ENCODE measurements around the gene CBS. TPM values are rescaled to one million over a fixed set of nuclear protein-coding genes. Genes with fewer than 3 reads are reported as not detected.
"Not testable (repeated sequence)": the region's sequence is repeated elsewhere in the genome, so short reads cannot be mapped to it uniquely, and the experiment has no call there.

CBS gene
- total RNA-seq, 4 donors from 2014 or later: 9.7 to 27.2 (median 19.0) TPM

DNA sequence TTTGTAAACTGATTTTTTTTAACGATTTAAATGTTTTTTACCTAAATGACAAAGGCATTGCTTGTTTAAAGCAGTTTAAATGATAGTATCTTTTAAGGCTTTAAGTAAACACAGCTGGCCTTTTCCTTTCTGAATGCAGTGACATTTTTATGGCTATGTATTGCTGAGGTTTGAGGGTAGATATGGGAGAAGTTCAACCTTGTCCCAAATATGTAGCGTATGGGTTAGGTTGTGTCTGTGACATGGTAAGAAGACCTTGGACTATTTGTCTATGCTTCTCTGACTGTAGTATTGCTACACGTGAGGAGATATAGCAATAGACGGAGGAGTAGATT lies 68.8 kb downstream of the CBS start:
- 56 to 58% methylated on average over 2 to 3 of the region's 4 CpGs for WGBS, 2 donors (ENCODE audit: low coverage in 1 of 2)

DNA sequence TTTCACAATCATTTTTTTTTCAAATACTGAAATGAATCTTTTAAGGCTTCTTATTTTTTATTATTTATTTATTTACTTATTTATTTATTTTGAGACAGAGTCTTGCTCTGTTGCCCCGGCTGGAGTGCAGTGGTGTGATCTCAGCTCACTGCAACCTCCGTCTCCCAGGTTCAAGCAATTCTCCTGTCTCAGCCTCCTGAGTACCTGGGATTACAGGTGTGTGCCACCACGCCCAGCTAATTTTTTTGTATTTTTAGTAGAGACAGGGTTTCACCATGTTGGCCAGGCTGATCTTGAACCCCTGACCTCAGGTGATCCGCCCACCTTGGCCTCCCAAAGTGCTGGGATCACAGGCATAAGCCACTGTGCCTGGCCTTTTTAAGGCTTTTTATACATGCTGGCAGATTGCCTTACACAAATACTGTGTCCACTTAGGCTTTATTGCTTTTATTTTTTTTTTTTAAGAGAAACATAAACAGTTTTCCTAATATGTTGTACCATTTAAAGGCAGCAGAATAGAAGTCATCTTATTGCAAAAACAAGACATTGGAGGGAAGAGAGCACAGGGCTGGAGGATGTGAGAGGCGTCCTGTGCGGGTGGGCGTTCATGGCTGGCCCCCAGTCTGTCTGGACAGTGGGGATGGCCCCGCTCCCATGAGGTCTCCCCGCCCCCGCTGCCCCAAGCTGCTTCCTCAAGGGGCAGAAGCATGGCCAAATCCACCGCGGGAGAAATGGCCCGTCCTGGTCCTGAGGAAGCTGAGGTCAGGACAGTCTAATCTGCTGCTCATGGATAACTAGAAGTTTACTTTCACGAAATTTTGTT lies 69.4 kb downstream of the CBS start:
- H3K4me1 ChIP-seq, ATAC-seq, H3K4me3 ChIP-seq, H3K27ac ChIP-seq, H3K27me3 ChIP-seq, H3K9me3 ChIP-seq: not testable (repeated sequence)
- H3K36me3 ChIP-seq: peaks cover 0 to 65% of the 10 kb centered on the region in 2 donors
- 72 to 73% methylated on average over 5 to 14 of the region's 14 CpGs for whole genome bisulfite sequencing, 2 donors (ENCODE audit: low coverage in 1 of 2)

More for the DNA sequence above, 68.8 kb downstream of the CBS start:
- Histone ChIP-seq H3K27ac (no peak overlapping the region), H3K27me3 (no peaks in the 10 kb centered on the region), H3K4me1 (peaks cover 0 to 2% (median 0%) of the 10 kb centered on the region in 3 donors), H3K4me3 (no peak overlapping the region), H3K9me3 (no peaks in the 10 kb centered on the region), H3K36me3 (peaks cover 0 to 71% of the 10 kb centered on the region in 2 donors)
- ATAC-seq: no peak
- no peak for TF ChIP-seq POLR2A (IDR thresholded peaks at IDR 0.05)
- no peak for TF ChIP-seq EP300 (IDR thresholded peaks at IDR 0.05)
- no peak for TF ChIP-seq POLR2AphosphoS5 (IDR thresholded peaks at IDR 0.05)
- TF ChIP-seq, protein P1, sequence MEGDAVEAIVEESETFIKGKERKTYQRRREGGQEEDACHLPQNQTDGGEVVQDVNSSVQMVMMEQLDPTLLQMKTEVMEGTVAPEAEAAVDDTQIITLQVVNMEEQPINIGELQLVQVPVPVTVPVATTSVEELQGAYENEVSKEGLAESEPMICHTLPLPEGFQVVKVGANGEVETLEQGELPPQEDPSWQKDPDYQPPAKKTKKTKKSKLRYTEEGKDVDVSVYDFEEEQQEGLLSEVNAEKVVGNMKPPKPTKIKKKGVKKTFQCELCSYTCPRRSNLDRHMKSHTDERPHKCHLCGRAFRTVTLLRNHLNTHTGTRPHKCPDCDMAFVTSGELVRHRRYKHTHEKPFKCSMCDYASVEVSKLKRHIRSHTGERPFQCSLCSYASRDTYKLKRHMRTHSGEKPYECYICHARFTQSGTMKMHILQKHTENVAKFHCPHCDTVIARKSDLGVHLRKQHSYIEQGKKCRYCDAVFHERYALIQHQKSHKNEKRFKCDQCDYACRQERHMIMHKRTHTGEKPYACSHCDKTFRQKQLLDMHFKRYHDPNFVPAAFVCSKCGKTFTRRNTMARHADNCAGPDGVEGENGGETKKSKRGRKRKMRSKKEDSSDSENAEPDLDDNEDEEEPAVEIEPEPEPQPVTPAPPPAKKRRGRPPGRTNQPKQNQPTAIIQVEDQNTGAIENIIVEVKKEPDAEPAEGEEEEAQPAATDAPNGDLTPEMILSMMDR (IDR thresholded peaks at IDR 0.05): no peak

DNA sequence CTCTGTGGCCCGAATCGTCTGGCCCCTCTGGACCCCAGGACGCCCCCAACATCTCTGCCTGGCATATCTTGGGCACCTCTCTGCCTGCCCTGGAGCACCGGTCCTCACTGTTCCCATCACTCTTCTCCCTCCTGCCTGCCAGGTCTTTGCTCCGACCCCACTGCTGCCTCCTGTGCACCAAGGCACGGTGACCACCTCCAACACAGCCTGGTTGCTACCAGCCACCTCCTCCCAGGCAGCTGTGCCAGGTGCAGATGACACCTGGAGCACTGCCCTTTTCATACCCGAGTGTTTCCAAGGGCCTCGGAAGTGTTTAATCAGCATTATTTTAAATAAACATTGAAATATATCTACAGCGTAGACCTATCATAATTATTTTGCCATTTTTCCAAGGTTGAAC lies 70.0 kb downstream of the CBS start:
- no peaks in the 10 kb centered on the region for H3K9me3 ChIP-seq
- no peak for ATAC-seq
- peaks cover 0 to 59% of the 10 kb centered on the region in 2 donors for H3K36me3 ChIP-seq
- H3K27me3 ChIP-seq: no peaks in the 10 kb centered on the region
- TF ChIP-seq POLR2A (IDR thresholded peaks at IDR 0.05) (no peak), EP300 (IDR thresholded peaks at IDR 0.05) (no peak), POLR2AphosphoS5 (IDR thresholded peaks at IDR 0.05) (no peak)
- TF ChIP-seq, protein P1 (IDR thresholded peaks at IDR 0.05): no peak
- no peak overlapping the region for H3K4me3 ChIP-seq
- 84 to 85% methylated on average over 4 to 9 of the region's 9 CpGs for WGBS, 2 donors (ENCODE audit: low coverage in 1 of 2)
- no peak overlapping the region for H3K27ac ChIP-seq
- peaks cover 0 to 14% (median 0%) of the 10 kb centered on the region in 3 donors for H3K4me1 ChIP-seq

DNA sequence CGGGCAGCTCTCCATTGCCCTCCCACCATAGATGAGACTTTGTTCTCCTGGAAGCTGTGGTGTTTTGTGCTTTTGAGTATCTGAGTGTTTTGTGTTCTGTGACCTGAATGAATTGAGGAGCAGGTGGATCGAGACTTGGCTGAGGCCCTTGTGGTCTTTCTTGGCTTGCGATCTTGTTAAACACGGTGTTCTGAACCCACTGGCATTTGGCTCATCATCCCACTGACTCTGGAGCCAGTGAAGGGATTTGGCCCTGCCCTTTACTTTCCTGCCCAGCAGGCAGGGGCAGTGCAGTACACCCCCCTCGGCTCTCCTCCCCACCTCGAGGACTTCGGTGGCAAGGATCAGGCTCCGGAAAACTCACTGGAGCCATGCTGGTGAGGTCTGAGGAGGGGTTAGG lies 70.7 kb downstream of the CBS start:
- no peak overlapping the region for H3K4me3 ChIP-seq
- H3K9me3 ChIP-seq: peaks cover 0 to 4% (median 0%) of the 10 kb centered on the region in 3 donors
- no peak for TF ChIP-seq POLR2AphosphoS5 (IDR thresholded peaks at IDR 0.05)
- no peak for TF ChIP-seq EP300 (IDR thresholded peaks at IDR 0.05)
- TF ChIP-seq, protein P1 (IDR thresholded peaks at IDR 0.05): no peak
- no peak for TF ChIP-seq POLR2A (IDR thresholded peaks at IDR 0.05)
- H3K4me1 ChIP-seq: peaks cover 0 to 18% (median 0%) of the 10 kb centered on the region in 3 donors
- peaks cover 0 to 52% of the 10 kb centered on the region in 2 donors for H3K36me3 ChIP-seq
- ATAC-seq: no peak
- 70 to 100% methylated on average over 2 of the region's 8 CpGs for WGBS, 2 donors (ENCODE audit: low coverage in 1 of 2)
- no peak overlapping the region for H3K27ac ChIP-seq
- no peaks in the 10 kb centered on the region for H3K27me3 ChIP-seq

Other genes with a start within 250 kb of the CBS start
- gene WDR4, start 196.3 kb downstream of the CBS start, total RNA-seq: 10 to 100 TPM in 1 of 4 donors, 1 to 10 TPM in 3; 3.9 to 10.0 (median 7.5) TPM
- 10 to 100 TPM; 53.6 to 79.1 (median 72.1) TPM for gene NDUFV3, start 182.5 kb downstream of the CBS start, total RNA-seq
- not detected for gene ERVH48-1, start 150.2 kb downstream of the CBS start, total RNA-seq
- gene PKNOX1, start 101.3 kb downstream of the CBS start, total RNA-seq: 10 to 100 TPM; 12.9 to 15.3 (median 15.1) TPM
- 10 to 100 TPM; 26.6 to 49.5 (median 41.4) TPM for gene U2AF1, start 31.7 kb upstream of the CBS start, total RNA-seq
- not detected for gene CRYAA, start 93.2 kb upstream of the CBS start, total RNA-seq

All from gastroesophageal sphincter (tissue), 4 donors.